OCI-LY1 (cell line): ENCODE results near the gene EXOSC10.
"Not testable (repeated sequence)": the region's sequence is repeated elsewhere in the genome, so short reads cannot be mapped to it uniquely, and the experiment has no call there.

Experiments used
- H2AFZ ChIP-seq: fragments of 200-600 bp; sonication (generic), shearing (Covaris generic); 2 replicates; pipeline ENCODE4 v1.6.0; 2014; ENCODE audit warnings: antibody characterized with exemption, mild to moderate bottlenecking, low read length
- H3F3A ChIP-seq: fragments of 200-600 bp; sonication (generic), shearing (Covaris generic); 2 replicates; pipeline ENCODE4 v1.6.0; 2014; ENCODE audit warnings: mild to moderate bottlenecking, antibody characterized with exemption, low read length, moderate library complexity; ENCODE audit not compliant: insufficient read depth
- H3K27ac ChIP-seq: fragments of 200-600 bp; sonication (generic); 2 replicates; pipeline ENCODE4 v1.5.1; 2014; ENCODE audit warnings: low read length, mixed run types, mild to moderate bottlenecking, low read depth; ENCODE audit not compliant: poor library complexity, severe bottlenecking
- H3K27me3 ChIP-seq: fragments of 200-600 bp; sonication (generic); 2 replicates; pipeline ENCODE4 v1.6.0; 2014; ENCODE audit warnings: antibody characterized with exemption, mild to moderate bottlenecking, low read length, moderate library complexity; ENCODE audit not compliant: insufficient read depth
- H3K36me3 ChIP-seq: fragments of 200-600 bp; sonication (generic); 2 replicates; pipeline ENCODE4 v1.6.1; 2014; ENCODE audit warnings: mild to moderate bottlenecking, antibody characterized with exemption, low read length, moderate library complexity, mixed read lengths; ENCODE audit not compliant: insufficient read depth
- H3K4me1 ChIP-seq: fragments of 200-600 bp; sonication (generic); 2 replicates; pipeline ENCODE4 v1.5.1; 2014; ENCODE audit warnings: mild to moderate bottlenecking, low read length, moderate library complexity; ENCODE audit not compliant: insufficient read depth, severe bottlenecking
- H3K4me2 ChIP-seq: fragments of 200-600 bp; sonication (generic), shearing (Covaris generic); 2 replicates; pipeline ENCODE4 v1.6.1; 2014; ENCODE audit warnings: low read length
- H3K4me3 ChIP-seq: fragments of 200-600 bp; sonication (generic); 2 replicates; pipeline ENCODE4 v1.5.1; 2014; ENCODE audit warnings: low read length, low read depth, mild to moderate bottlenecking, mixed read lengths; ENCODE audit not compliant: poor library complexity, severe bottlenecking
- H3K79me2 ChIP-seq: fragments of 200-600 bp; shearing (Covaris generic); 2 replicates; pipeline ENCODE4 v1.6.1; 2016; ENCODE audit warnings: mixed run types, low read length, mixed read lengths; ENCODE audit not compliant: insufficient read depth
- H3K9ac ChIP-seq: fragments of 200-600 bp; sonication (generic), shearing (Covaris generic); 2 replicates; pipeline ENCODE4 v1.6.1; 2014; ENCODE audit warnings: mild to moderate bottlenecking, low read length, mixed read lengths
- H3K9me2 ChIP-seq: fragments of 200-600 bp; sonication (generic), shearing (Covaris generic); 2 replicates; pipeline ENCODE4 v1.6.1; 2014; ENCODE audit warnings: low read depth, mild to moderate bottlenecking, low read length, mixed read lengths
- H3K9me3 ChIP-seq: fragments of 200-600 bp; shearing (Covaris generic); 2 replicates; pipeline ENCODE4 v1.6.1; 2014; ENCODE audit warnings: low read length, mixed read lengths
- H4K20me1 ChIP-seq: fragments of 200-600 bp; sonication (generic), shearing (Covaris generic); 2 replicates; pipeline ENCODE4 v1.6.0; 2016; ENCODE audit warnings: mild to moderate bottlenecking, low read length; ENCODE audit not compliant: insufficient read depth
- EZH2 ChIP-seq: fragments of 200-600 bp; sonication (generic), shearing (Covaris generic); IDR thresholded peaks from 2 replicates; pipeline ENCODE4 v1.8.0; 2017; ENCODE audit warnings: borderline replicate concordance, mixed run types, mild to moderate bottlenecking, antibody characterized with exemption, low read length, moderate library complexity, mixed read lengths
- TF ChIP-seq, protein P1 (sequence below): fragments of 200-600 bp; sonication (generic), shearing (Covaris generic); IDR thresholded peaks from 2 replicates; pipeline ENCODE4 v1.5.1; 2017; ENCODE audit warnings: mild to moderate bottlenecking, antibody characterized with exemption, low read length, moderate library complexity, mixed read lengths

The EXOSC10 gene

DNA sequence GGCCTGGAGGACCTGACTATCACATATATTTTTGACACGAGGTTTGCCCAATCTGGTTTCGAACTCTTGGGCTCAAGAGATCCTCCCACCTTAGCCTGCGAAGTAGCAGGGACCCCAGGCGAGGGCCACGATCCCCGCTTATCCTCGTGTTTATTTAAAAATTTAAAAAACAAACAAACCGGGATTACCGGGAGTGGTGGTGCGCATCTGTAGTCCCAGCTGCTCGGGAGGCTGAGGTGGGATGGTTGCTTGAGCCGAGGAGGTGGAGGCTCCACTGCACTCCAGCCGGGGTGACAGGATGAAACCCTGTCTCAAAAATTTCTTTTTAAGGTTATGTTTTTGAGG, 452 bp upstream of the EXOSC10 start:
- no peaks in the 10 kb centered on the region for H3K9me2 ChIP-seq
- H3K27ac ChIP-seq = no peak overlapping the region
- peak overlapping the region; percentile 51; the same call in 1 of the 2 replicates for H2AFZ ChIP-seq
- peak overlapping the region; percentile 94 for H3K4me3 ChIP-seq
- H3K9ac ChIP-seq = peak overlapping the region; percentile 92
- peaks cover 17% of the 10 kb centered on the region for H3K4me1 ChIP-seq
- no peaks in the 10 kb centered on the region for H3K9me3 ChIP-seq
- H3F3A ChIP-seq = 0 out of 2 replicates have a peak, but pooled peaks cover 5% of the 10 kb centered on the region
- H3K79me2 ChIP-seq = peaks cover 14% of the 10 kb centered on the region
- no peaks in the 10 kb centered on the region for H3K27me3 ChIP-seq
- peak overlapping the region; percentile 94 for H3K4me2 ChIP-seq
- no peaks in the 10 kb centered on the region for H4K20me1 ChIP-seq
- peaks cover 26% of the 10 kb centered on the region for H3K36me3 ChIP-seq
- TF ChIP-seq, protein P1, sequence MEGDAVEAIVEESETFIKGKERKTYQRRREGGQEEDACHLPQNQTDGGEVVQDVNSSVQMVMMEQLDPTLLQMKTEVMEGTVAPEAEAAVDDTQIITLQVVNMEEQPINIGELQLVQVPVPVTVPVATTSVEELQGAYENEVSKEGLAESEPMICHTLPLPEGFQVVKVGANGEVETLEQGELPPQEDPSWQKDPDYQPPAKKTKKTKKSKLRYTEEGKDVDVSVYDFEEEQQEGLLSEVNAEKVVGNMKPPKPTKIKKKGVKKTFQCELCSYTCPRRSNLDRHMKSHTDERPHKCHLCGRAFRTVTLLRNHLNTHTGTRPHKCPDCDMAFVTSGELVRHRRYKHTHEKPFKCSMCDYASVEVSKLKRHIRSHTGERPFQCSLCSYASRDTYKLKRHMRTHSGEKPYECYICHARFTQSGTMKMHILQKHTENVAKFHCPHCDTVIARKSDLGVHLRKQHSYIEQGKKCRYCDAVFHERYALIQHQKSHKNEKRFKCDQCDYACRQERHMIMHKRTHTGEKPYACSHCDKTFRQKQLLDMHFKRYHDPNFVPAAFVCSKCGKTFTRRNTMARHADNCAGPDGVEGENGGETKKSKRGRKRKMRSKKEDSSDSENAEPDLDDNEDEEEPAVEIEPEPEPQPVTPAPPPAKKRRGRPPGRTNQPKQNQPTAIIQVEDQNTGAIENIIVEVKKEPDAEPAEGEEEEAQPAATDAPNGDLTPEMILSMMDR = no peak
- TF ChIP-seq EZH2 = no peak

DNA sequence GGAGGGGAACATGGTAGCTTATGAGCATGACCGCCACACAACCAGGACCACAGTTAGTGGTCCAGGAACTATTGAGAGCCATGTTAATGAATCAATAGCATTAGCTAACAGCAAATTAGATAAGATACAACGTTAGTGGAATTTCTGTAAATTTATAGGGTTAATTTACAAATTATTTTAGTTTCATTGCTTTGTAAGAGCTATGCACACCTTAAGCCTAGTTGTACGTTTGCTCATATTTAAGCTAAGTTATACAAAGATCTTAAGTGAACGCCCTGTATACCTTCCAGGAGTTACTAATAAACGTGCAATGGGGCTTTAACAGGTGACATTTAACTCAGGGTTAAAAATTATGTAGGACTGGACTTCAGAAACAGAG, 749 bp downstream of the EXOSC10 start:
- TF ChIP-seq EZH2 = no peak
- TF ChIP-seq, protein P1 = no peak
- no peak overlapping the region for H3K27ac ChIP-seq
- H3K4me2 ChIP-seq = peak overlapping the region; percentile 94
- peaks cover 17% of the 10 kb centered on the region for H3K4me1 ChIP-seq
- H4K20me1 ChIP-seq = no peaks in the 10 kb centered on the region
- 0 out of 2 replicates have a peak, but pooled peaks cover 5% of the 10 kb centered on the region for H3F3A ChIP-seq
- no peaks in the 10 kb centered on the region for H3K9me3 ChIP-seq
- peaks cover 38% of the 10 kb centered on the region for H3K36me3 ChIP-seq
- peaks cover 14% of the 10 kb centered on the region for H3K79me2 ChIP-seq
- H2AFZ ChIP-seq = no peak overlapping the region
- no peaks in the 10 kb centered on the region for H3K9me2 ChIP-seq
- no peaks in the 10 kb centered on the region for H3K27me3 ChIP-seq
- H3K4me3 ChIP-seq = peak overlapping the region; percentile 94
- peak overlapping the region; percentile 92 for H3K9ac ChIP-seq

DNA sequence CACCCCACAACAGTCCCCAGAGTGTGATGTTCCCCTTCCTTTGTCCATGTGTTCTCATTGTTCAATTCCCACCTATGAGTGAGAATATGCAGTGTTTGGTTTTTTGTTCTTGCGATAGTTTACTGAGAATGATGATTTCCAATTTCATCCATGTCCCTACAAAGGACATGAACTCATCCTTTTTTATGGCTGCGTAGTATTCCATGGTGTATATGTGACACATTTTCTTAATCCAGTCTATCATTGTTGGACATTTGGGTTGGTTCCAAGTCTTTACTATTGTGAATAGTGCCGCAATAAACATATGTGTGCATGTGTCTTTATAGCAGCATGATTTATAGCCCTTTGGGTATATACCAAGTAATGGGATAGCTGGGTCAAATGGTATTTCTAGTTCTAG, 15.9 kb downstream of the EXOSC10 start:
- not testable (repeated sequence) for H2AFZ ChIP-seq, H3K4me1 ChIP-seq, H3K27me3 ChIP-seq, H3K9ac ChIP-seq, H3K9me2 ChIP-seq, H3K4me3 ChIP-seq, H3K79me2 ChIP-seq, H3K27ac ChIP-seq, H3K4me2 ChIP-seq, H3F3A ChIP-seq, H3K9me3 ChIP-seq, H4K20me1 ChIP-seq
- peaks cover 60% of the 10 kb centered on the region for H3K36me3 ChIP-seq

DNA sequence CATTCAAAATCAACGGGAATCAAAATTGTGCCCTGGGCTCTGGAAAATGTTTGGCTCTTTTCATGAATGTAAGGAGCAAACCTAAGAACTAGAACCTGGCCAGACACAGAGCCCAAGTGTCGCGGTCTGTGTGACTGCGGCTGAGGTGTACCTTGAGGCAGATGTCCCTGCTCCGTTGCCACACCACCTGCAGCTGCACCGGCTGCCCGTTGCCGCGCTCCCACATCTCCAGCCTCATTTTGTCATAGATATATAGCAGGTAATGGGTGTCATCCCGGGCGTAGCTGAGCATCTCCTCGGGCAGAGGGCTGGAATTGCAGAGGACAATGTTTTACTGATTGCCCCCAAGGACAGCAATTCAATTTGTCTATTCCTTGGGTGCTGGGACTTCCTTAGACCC, 18.7 kb downstream of the EXOSC10 start:
- no peaks in the 10 kb centered on the region for H3F3A ChIP-seq
- no peaks in the 10 kb centered on the region for H3K9me3 ChIP-seq
- H2AFZ ChIP-seq = no peak overlapping the region
- no peak overlapping the region for H3K4me3 ChIP-seq
- no peaks in the 10 kb centered on the region for H3K27me3 ChIP-seq
- H3K36me3 ChIP-seq = peaks cover 64% of the 10 kb centered on the region
- H3K4me1 ChIP-seq = no peaks in the 10 kb centered on the region
- H3K9me2 ChIP-seq = no peaks in the 10 kb centered on the region
- H3K9ac ChIP-seq = no peak overlapping the region
- H3K27ac ChIP-seq = no peak overlapping the region
- H4K20me1 ChIP-seq = no peaks in the 10 kb centered on the region
- H3K79me2 ChIP-seq = no peaks in the 10 kb centered on the region
- no peak overlapping the region for H3K4me2 ChIP-seq
- TF ChIP-seq, protein P1 = no peak
- TF ChIP-seq EZH2 = no peak
